Measurements from ENCODE around the gene PPP2R5D. TPM values are rescaled to one million over a fixed set of nuclear protein-coding genes. Genes with fewer than 3 reads are reported as not detected.

Gene PPP2R5D
- total RNA-seq, 5 donors from 2014 or later (not counting 1 experiment from before 2014, with no cell fraction given), result 27.8 to 35.1 (median 33.3) TPM

DNA sequence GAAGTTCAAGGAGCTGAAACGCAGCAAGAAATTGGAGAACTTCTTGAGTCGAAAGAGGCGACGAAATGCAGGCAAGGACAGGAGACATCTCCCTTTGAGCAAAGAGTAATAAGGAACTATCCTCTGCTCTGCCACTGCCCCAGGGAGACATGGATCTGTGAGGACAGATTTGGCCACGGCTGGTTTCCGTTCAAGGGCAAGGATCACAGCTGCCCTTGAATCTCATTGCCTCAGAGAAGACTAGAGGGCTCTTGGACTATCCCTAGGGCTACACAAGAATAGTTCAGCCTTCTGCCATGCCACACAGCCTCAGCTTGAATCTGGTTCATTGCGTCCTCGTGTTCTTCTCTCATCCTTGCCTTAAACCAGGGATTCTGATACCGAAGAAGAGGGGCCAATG lies 44.8 kb downstream of the PPP2R5D start:
- H3K4me3 Mint-ChIP-seq, result no peak overlapping the region
- ChIA-PET CTCF (no interaction called here), POLR2A (no interaction called here)
- WGBS (ENCODE audit: insufficient coverage), result 97% methylated on average over 9 of the region's 9 CpGs
- no peaks in the 10 kb centered on the region for H3K9me3 ChIP-seq
- no peaks in the 10 kb centered on the region for H3K9me3 Mint-ChIP-seq
- no peak for DNase-seq
- peaks cover 7 to 11% (median 8%) of the 10 kb centered on the region in 3 donors for H3K4me1 Mint-ChIP-seq
- no peak overlapping the region for H3K27ac ChIP-seq (ENCODE audit: low read length)
- ATAC-seq (replicated peaks in 1 of 4), result no peak
- no peak overlapping the region for H3K4me3 ChIP-seq (ENCODE audit: control insufficient read depth in 1 of 2, extremely low read depth in 1 of 2, low read length in 1 of 2)
- peaks cover 45% of the 10 kb centered on the region for H3K36me3 Mint-ChIP-seq
- peaks cover 0 to 3% of the 10 kb centered on the region in 2 experiments for H3K4me1 ChIP-seq (ENCODE audit: control insufficient read depth in 1 of 2, extremely low read depth in 1 of 2, insufficient read depth in 2 of 2, low read length in 2 of 2)
- H3K27ac Mint-ChIP-seq, result no peak overlapping the region
- H3K27me3 Mint-ChIP-seq, result no peaks in the 10 kb centered on the region
- H3K36me3 ChIP-seq (ENCODE audit: control insufficient read depth in 2 of 2, extremely low read depth in 1 of 2, insufficient read depth in 1 of 2, low read length in 1 of 2), result peaks cover 24 to 64% of the 10 kb centered on the region in 2 donors
- no peaks in the 10 kb centered on the region for H3K27me3 ChIP-seq (replicated peaks in 1 of 2; ENCODE audit: control insufficient read depth in 2 of 2, extremely low read depth in 1 of 2, insufficient read depth in 2 of 2, low read length in 1 of 2)

DNA sequence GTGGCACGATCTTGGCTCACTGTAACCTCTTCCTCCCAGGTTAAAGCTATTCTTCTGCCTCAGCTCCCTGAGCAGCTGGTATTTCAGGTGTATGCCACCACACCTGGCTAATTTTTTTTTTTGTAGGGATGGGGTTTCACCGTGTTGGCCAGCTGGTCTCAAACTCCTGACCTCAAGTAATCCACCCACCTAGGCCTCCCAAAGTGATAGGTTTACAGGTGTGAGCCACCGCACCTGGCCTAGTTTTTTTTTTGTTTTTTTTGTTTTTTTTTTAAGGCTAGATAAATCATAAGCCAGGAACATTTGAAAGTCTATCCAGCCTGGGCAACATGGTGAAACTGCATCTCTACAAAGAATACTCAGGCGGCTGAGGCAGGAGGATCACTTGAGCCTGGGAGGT lies 48.0 kb downstream of the PPP2R5D start:
- no peak overlapping the region for H3K4me3 Mint-ChIP-seq
- no peak overlapping the region for H3K27ac Mint-ChIP-seq
- no peaks in the 10 kb centered on the region for H3K9me3 Mint-ChIP-seq
- H3K4me1 Mint-ChIP-seq, result peaks cover 0 to 4% (median 0%) of the 10 kb centered on the region in 3 donors
- DNase-seq, result no peak
- H3K36me3 ChIP-seq (ENCODE audit: control insufficient read depth in 2 of 2, extremely low read depth in 1 of 2, insufficient read depth in 1 of 2, low read length in 1 of 2), result peaks cover 17 to 50% of the 10 kb centered on the region in 2 donors
- no peak for ATAC-seq (replicated peaks in 1 of 4)
- no peaks in the 10 kb centered on the region for H3K27me3 ChIP-seq (replicated peaks in 1 of 2; ENCODE audit: control insufficient read depth in 2 of 2, extremely low read depth in 1 of 2, insufficient read depth in 2 of 2, low read length in 1 of 2)
- no peaks in the 10 kb centered on the region for H3K9me3 ChIP-seq
- H3K27ac ChIP-seq (ENCODE audit: low read length), result no peak overlapping the region
- POLR2A ChIA-PET, result interaction anchor here in 1 of 2 donors (0.7 kb wide), 1 partner anchor 221 kb away, joined by 5 read pairs; no protein-coding TSS in a partner anchor
- 100% methylated on average over 1 of the region's 4 CpGs for WGBS (ENCODE audit: insufficient coverage)
- H3K4me1 ChIP-seq (ENCODE audit: control insufficient read depth in 1 of 2, extremely low read depth in 1 of 2, insufficient read depth in 2 of 2, low read length in 2 of 2), result no peaks in the 10 kb centered on the region
- H3K4me3 ChIP-seq (ENCODE audit: control insufficient read depth in 1 of 2, extremely low read depth in 1 of 2, low read length in 1 of 2), result no peak overlapping the region
- CTCF ChIA-PET, result interaction anchor here in 1 of 2 donors (0.8 kb wide), 1 partner anchor 431 kb away, joined by 3 read pairs; no protein-coding TSS in a partner anchor
- peaks cover 35% of the 10 kb centered on the region for H3K36me3 Mint-ChIP-seq
- H3K27me3 Mint-ChIP-seq, result no peaks in the 10 kb centered on the region

GRCh38 chr6:43033496-43034189 lies 49.3 kb downstream of the PPP2R5D start:
- ATAC-seq (replicated peaks in 1 of 4) (no peak), DNase-seq (no peak)
- Histone ChIP-seq H3K9me3 (no peaks in the 10 kb centered on the region), H3K36me3 (ENCODE audit: control insufficient read depth in 2 of 2, extremely low read depth in 1 of 2, insufficient read depth in 1 of 2, low read length in 1 of 2) (peaks cover 17 to 48% of the 10 kb centered on the region in 2 donors), H3K4me3 (ENCODE audit: control insufficient read depth in 1 of 2, extremely low read depth in 1 of 2, low read length in 1 of 2) (no peak overlapping the region), H3K27me3 (replicated peaks in 1 of 2; ENCODE audit: control insufficient read depth in 2 of 2, extremely low read depth in 1 of 2, insufficient read depth in 2 of 2, low read length in 1 of 2) (no peaks in the 10 kb centered on the region), H3K4me1 (ENCODE audit: control insufficient read depth in 1 of 2, extremely low read depth in 1 of 2, insufficient read depth in 2 of 2, low read length in 2 of 2) (no peaks in the 10 kb centered on the region), H3K27ac (ENCODE audit: low read length) (no peak overlapping the region)
- POLR2A ChIA-PET, result interaction anchor here in 1 of 2 donors (0.5 kb wide), 1 partner anchor 149 kb away, joined by 6 read pairs; no protein-coding TSS in a partner anchor
- H3K4me1 Mint-ChIP-seq, result peaks cover 0 to 4% (median 0%) of the 10 kb centered on the region in 3 donors
- H3K36me3 Mint-ChIP-seq, result peaks cover 38% of the 10 kb centered on the region
- H3K27ac Mint-ChIP-seq, result peak overlapping the region in 1 of 2 donors; percentile 48
- no peak overlapping the region for H3K4me3 Mint-ChIP-seq
- CTCF ChIA-PET, result interaction anchor here in 1 of 2 donors (0.6 kb wide), 1 partner anchor 54 kb away, joined by 3 read pairs; no protein-coding TSS in a partner anchor
- H3K9me3 Mint-ChIP-seq, result no peaks in the 10 kb centered on the region
- H3K27me3 Mint-ChIP-seq, result no peaks in the 10 kb centered on the region
- 100% methylated on average over 1 of the region's 2 CpGs for WGBS (ENCODE audit: insufficient coverage)

DNA sequence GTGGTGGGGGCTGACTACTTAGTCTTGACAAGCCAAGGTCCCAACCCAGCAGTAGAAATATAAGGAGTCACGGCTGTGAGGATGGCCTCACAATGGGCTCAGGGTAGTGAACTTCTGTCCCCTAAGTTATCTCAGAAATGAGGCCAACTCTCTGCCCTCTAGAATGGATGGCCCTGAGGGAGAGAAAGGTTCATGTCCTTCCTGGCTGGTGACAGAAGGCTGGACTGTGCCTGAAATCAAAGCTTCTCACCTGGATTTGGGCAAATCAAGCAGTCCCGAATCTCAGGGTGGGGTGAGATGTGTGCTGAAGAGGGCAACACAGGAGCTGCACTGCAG lies 49.8 kb downstream of the PPP2R5D start:
- CTCF ChIA-PET, result no interaction called here
- no peaks in the 10 kb centered on the region for H3K9me3 Mint-ChIP-seq
- Histone ChIP-seq H3K9me3 (no peaks in the 10 kb centered on the region), H3K36me3 (ENCODE audit: control insufficient read depth in 2 of 2, extremely low read depth in 1 of 2, insufficient read depth in 1 of 2, low read length in 1 of 2) (peaks cover 19 to 45% of the 10 kb centered on the region in 2 donors), H3K4me1 (ENCODE audit: control insufficient read depth in 1 of 2, extremely low read depth in 1 of 2, insufficient read depth in 2 of 2, low read length in 2 of 2) (no peaks in the 10 kb centered on the region), H3K27ac (ENCODE audit: low read length) (no peak overlapping the region), H3K4me3 (ENCODE audit: control insufficient read depth in 1 of 2, extremely low read depth in 1 of 2, low read length in 1 of 2) (no peak overlapping the region), H3K27me3 (replicated peaks in 1 of 2; ENCODE audit: control insufficient read depth in 2 of 2, extremely low read depth in 1 of 2, insufficient read depth in 2 of 2, low read length in 1 of 2) (no peaks in the 10 kb centered on the region)
- H3K4me1 Mint-ChIP-seq, result peaks cover 0 to 4% (median 0%) of the 10 kb centered on the region in 3 donors
- no peaks in the 10 kb centered on the region for H3K27me3 Mint-ChIP-seq
- peaks cover 41% of the 10 kb centered on the region for H3K36me3 Mint-ChIP-seq
- H3K4me3 Mint-ChIP-seq, result no peak overlapping the region
- POLR2A ChIA-PET, result interaction anchor here in 1 of 2 donors (0.5 kb wide), 1 partner anchor 148 kb away, joined by 6 read pairs; no protein-coding TSS in a partner anchor
- 100% methylated on average over 2 of the region's 2 CpGs for WGBS (ENCODE audit: insufficient coverage)
- ATAC-seq (replicated peaks in 1 of 4), result no peak
- no peak for DNase-seq
- H3K27ac Mint-ChIP-seq, result peak overlapping the region in 1 of 2 donors; percentile 48

- no peak for DNase-seq
- Mint-ChIP-seq H3K36me3 (peaks cover 37% of the 10 kb centered on the region), H3K4me3 (no peak overlapping the region), H3K27me3 (no peaks in the 10 kb centered on the region), H3K27ac (peak overlapping the region in 1 of 2 donors; percentile 66), H3K4me1 (peaks cover 0 to 4% (median 0%) of the 10 kb centered on the region in 3 donors), H3K9me3 (no peaks in the 10 kb centered on the region)
- CTCF ChIA-PET, result no interaction called here
- POLR2A ChIA-PET, result no interaction called here
- H3K9me3 ChIP-seq, result no peaks in the 10 kb centered on the region
- no peak overlapping the region for H3K27ac ChIP-seq (ENCODE audit: low read length)
- H3K4me3 ChIP-seq (ENCODE audit: control insufficient read depth in 1 of 2, extremely low read depth in 1 of 2, low read length in 1 of 2), result no peak overlapping the region
- no peaks in the 10 kb centered on the region for H3K27me3 ChIP-seq (replicated peaks in 1 of 2; ENCODE audit: control insufficient read depth in 2 of 2, extremely low read depth in 1 of 2, insufficient read depth in 2 of 2, low read length in 1 of 2)
- no peaks in the 10 kb centered on the region for H3K4me1 ChIP-seq (ENCODE audit: control insufficient read depth in 1 of 2, extremely low read depth in 1 of 2, insufficient read depth in 2 of 2, low read length in 2 of 2)
- no peak for ATAC-seq (replicated peaks in 1 of 4)
- 93% methylated on average over 4 of the region's 4 CpGs for WGBS (ENCODE audit: insufficient coverage)
- peaks cover 22 to 45% of the 10 kb centered on the region in 2 donors for H3K36me3 ChIP-seq (ENCODE audit: control insufficient read depth in 2 of 2, extremely low read depth in 1 of 2, insufficient read depth in 1 of 2, low read length in 1 of 2)
Measured at GRCh38 chr6:43035495-43036194, 51.3 kb downstream of the PPP2R5D start.

DNA sequence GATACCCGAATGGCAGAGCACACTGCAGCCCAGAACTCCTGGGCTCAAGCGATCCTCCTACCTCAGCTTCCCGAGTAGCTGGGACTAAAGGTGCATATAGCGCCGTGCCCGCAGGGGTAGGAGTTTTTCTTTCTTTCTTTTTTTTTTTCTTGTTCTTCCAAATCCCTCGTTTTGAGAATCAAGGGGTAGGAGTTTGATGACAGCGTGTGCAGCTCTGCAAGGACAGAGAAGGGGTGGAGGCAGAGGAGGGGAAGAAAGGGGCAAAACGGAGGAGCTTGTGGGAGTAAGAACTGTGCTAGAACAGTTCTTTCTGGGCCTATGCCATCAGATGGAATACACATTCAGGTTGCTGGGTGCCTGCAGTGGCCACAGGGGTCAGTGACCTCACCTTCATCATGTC lies 52.3 kb downstream of the PPP2R5D start:
- ChIA-PET CTCF (no interaction called here), POLR2A (no interaction called here)
- H3K36me3 Mint-ChIP-seq, result peaks cover 37% of the 10 kb centered on the region
- no peak for ATAC-seq (replicated peaks in 1 of 4)
- Histone ChIP-seq H3K36me3 (ENCODE audit: control insufficient read depth in 2 of 2, extremely low read depth in 1 of 2, insufficient read depth in 1 of 2, low read length in 1 of 2) (peaks cover 25 to 51% of the 10 kb centered on the region in 2 donors), H3K27ac (ENCODE audit: low read length) (no peak overlapping the region), H3K27me3 (replicated peaks in 1 of 2; ENCODE audit: control insufficient read depth in 2 of 2, extremely low read depth in 1 of 2, insufficient read depth in 2 of 2, low read length in 1 of 2) (no peaks in the 10 kb centered on the region), H3K9me3 (no peaks in the 10 kb centered on the region), H3K4me3 (ENCODE audit: control insufficient read depth in 1 of 2, extremely low read depth in 1 of 2, low read length in 1 of 2) (no peak overlapping the region), H3K4me1 (ENCODE audit: control insufficient read depth in 1 of 2, extremely low read depth in 1 of 2, insufficient read depth in 2 of 2, low read length in 2 of 2) (no peaks in the 10 kb centered on the region)
- H3K27me3 Mint-ChIP-seq, result no peaks in the 10 kb centered on the region
- WGBS (ENCODE audit: insufficient coverage), result 94% methylated on average over 2 of the region's 9 CpGs
- H3K27ac Mint-ChIP-seq, result no peak overlapping the region
- H3K9me3 Mint-ChIP-seq, result no peaks in the 10 kb centered on the region
- no peak overlapping the region for H3K4me3 Mint-ChIP-seq
- no peak for DNase-seq
- peaks cover 0 to 4% (median 0%) of the 10 kb centered on the region in 3 donors for H3K4me1 Mint-ChIP-seq

All from T-cell (primary cell).